ENCODE results near the gene TMCC3. TPM values are rescaled to one million over a fixed set of nuclear protein-coding genes. Genes with fewer than 3 reads are reported as not detected.

Gene TMCC3
- total and polyA plus RNA-seq, 9 of the 15 experiments (the other 6 are each of a cell fraction or from before 2014, with no cell fraction given), result not detected

GRCh38 chr12:94597268-94597667 is 53.1 kb downstream of the TMCC3 start:
- Histone ChIP-seq H3K27me3 (ENCODE audit: control insufficient read depth in 2 of 2, insufficient read depth in 2 of 2, low read length in 2 of 2) (no peaks in the 10 kb centered on the region; a peak in 2 of 5 replicates), H3K27ac (ENCODE audit: extremely low read depth, low read depth, low read length) (no peak overlapping the region), H3K4me2 (ENCODE audit: insufficient read depth, low read length) (no peak overlapping the region), H4K20me1 (replicated peaks; ENCODE audit: control insufficient read depth, insufficient read depth, low read length) (no peaks in the 10 kb centered on the region), H3K9me3 (replicated peaks; ENCODE audit: control insufficient read depth, insufficient read depth, low read depth, low read length) (no peaks in the 10 kb centered on the region), H3K9me1 (ENCODE audit: control insufficient read depth, insufficient read depth, low read length) (no peaks in the 10 kb centered on the region), H3K4me3 (no peak overlapping the region), H3K79me2 (ENCODE audit: control insufficient read depth, insufficient read depth, low read length) (no peaks in the 10 kb centered on the region), H3K36me3 (ENCODE audit: control insufficient read depth, insufficient read depth, low read length) (no peaks in the 10 kb centered on the region), H3K4me1 (replicated peaks in 1 of 2; ENCODE audit: control insufficient read depth in 2 of 2, insufficient read depth in 2 of 2, low read length in 2 of 2) (no peaks in the 10 kb centered on the region), H2AFZ (ENCODE audit: low read depth, low read length) (no peak overlapping the region), H3K9ac (ENCODE audit: insufficient read depth in 1 of 2, low read depth in 2 of 2, low read length in 2 of 2) (no peak overlapping the region)
- DNase-seq (ENCODE audit: extremely low read depth in 1 of 4, low spot score in 3 of 4), result no peak
- CTCF ChIA-PET (ENCODE audit: low intra/inter-chr PET ratio), result no interaction called here
- in situ Hi-C loops (cut with MboI), result no loop called here
- intact Hi-C loops (cut with micrococcal nuclease), result no loop called here
- POLR2A ChIA-PET, result no interaction called here
- ATAC-seq, result no peak
- no peak for TF ChIP-seq SFPQ (IDR thresholded peaks at IDR 0.05; ENCODE audit: low read depth, low read length)
- TF ChIP-seq CREBBP (IDR thresholded peaks at IDR 0.05; ENCODE audit: low read depth, low read length), result no peak
- no peak for TF ChIP-seq ZNF143 (CRISPR knock-in tag; IDR thresholded peaks at IDR 0.05)
- no peak for TF ChIP-seq CXXC5 (CRISPR knock-in tag; IDR thresholded peaks at IDR 0.05)
- no peak for TF ChIP-seq TCF15 (CRISPR knock-in tag; IDR thresholded peaks at IDR 0.05)
- no peak for TF ChIP-seq FOXK1 (CRISPR knock-in tag; IDR thresholded peaks at IDR 0.05; ENCODE audit: borderline replicate concordance)
- no peak for TF ChIP-seq PTTG1 (tag; IDR thresholded peaks at IDR 0.05; ENCODE audit: low read depth)
- no peak for TF ChIP-seq CAMTA2 (CRISPR knock-in tag; conservative IDR thresholded peaks at IDR 0.05)
- TF ChIP-seq ZC3H4 (CRISPR knock-in tag; IDR thresholded peaks at IDR 0.05; ENCODE audit: borderline replicate concordance), result no peak
- TF ChIP-seq SUPT5H (IDR thresholded peaks at IDR 0.05), result no peak
- TF ChIP-seq FIP1L1 (IDR thresholded peaks at IDR 0.05; ENCODE audit: low read depth, low read length, poor library complexity, severe bottlenecking), result no peak
- BruUV-seq (replicated peaks), result no TSS peak
- 2% methylated on average over 5 of the region's 5 CpGs for WGBS (ENCODE audit: insufficient coverage, low coverage, missing lambda C conversion rate)
- FAIRE-seq, result no peak

Measured in K562 (cell line).